SKM-1 (cell line): ENCODE data around the gene CELSR1.
"Not testable (repeated sequence)": the region's sequence is repeated elsewhere in the genome, so short reads cannot be mapped to it uniquely, and the experiment has no call there.

ENCODE experiments used
- DNase-seq: peaks from one replicate; lab custom pipeline; 2025; ENCODE audit not compliant: unreplicated experiment; lab: John Stamatoyannopoulos, UW

CELSR1 gene

GRCh38 chr22:46515208-46516111 lies 22.0 kb downstream of the CELSR1 start:
- no peak for DNase-seq

- no peak for DNase-seq
These were observed 22.7 kb downstream of the CELSR1 start for GRCh38 chr22:46514592-46515207.

GRCh38 chr22:46513908-46514550 lies 23.4 kb downstream of the CELSR1 start:
- no peak for DNase-seq

- no peak for DNase-seq
These were observed 24.7 kb downstream of the CELSR1 start for GRCh38 chr22:46512683-46513082.

- no peak for DNase-seq
These were observed 25.4 kb downstream of the CELSR1 start for GRCh38 chr22:46512039-46512370.

GRCh38 chr22:46511151-46512038 lies 26.0 kb downstream of the CELSR1 start:
- no peak for DNase-seq

- no peak for DNase-seq
These were observed 27.9 kb downstream of the CELSR1 start for GRCh38 chr22:46509416-46510089.

GRCh38 chr22:46508491-46508999 lies 28.9 kb downstream of the CELSR1 start:
- no peak for DNase-seq

- DNase-seq: no peak
These were observed 29.7 kb downstream of the CELSR1 start for GRCh38 chr22:46507451-46508425.

- DNase-seq: no peak
These were observed 32.8 kb downstream of the CELSR1 start for GRCh38 chr22:46504584-46504983.

- no peak for DNase-seq
These were observed 34.8 kb downstream of the CELSR1 start for GRCh38 chr22:46502440-46503175.

- no peak for DNase-seq
These were observed 35.7 kb downstream of the CELSR1 start for GRCh38 chr22:46501701-46502100.

GRCh38 chr22:46501265-46501664 lies 36.2 kb downstream of the CELSR1 start:
- DNase-seq: not testable (repeated sequence)

- no peak for DNase-seq
These were observed 37.2 kb downstream of the CELSR1 start for GRCh38 chr22:46500201-46500600.

GRCh38 chr22:46499805-46500189 lies 37.6 kb downstream of the CELSR1 start:
- DNase-seq: no peak

GRCh38 chr22:46491946-46492345 lies 45.5 kb downstream of the CELSR1 start:
- no peak for DNase-seq

- DNase-seq: no peak
These were observed 46.9 kb downstream of the CELSR1 start for GRCh38 chr22:46490538-46490937.

GRCh38 chr22:46486996-46487717 lies 50.3 kb downstream of the CELSR1 start:
- no peak for DNase-seq
